Measurements from ENCODE around the gene COL20A1.

The COL20A1 gene

GRCh38 chr20:63309261-63310071 is 16.5 kb downstream of the COL20A1 start:
- no peak for TF ChIP-seq ZNF274 (IDR thresholded peaks at IDR 0.05; ENCODE audit: low read depth, low read length)

GRCh38 chr20:63310265-63310991 is 17.4 kb downstream of the COL20A1 start:
- TF ChIP-seq ZNF274 (IDR thresholded peaks at IDR 0.05; ENCODE audit: low read depth, low read length), result no peak
- H3K4me3 ChIP-seq (ENCODE audit: low read length), result no peak overlapping the region

More at GRCh38 chr20:63309261-63310071, 16.5 kb downstream of the COL20A1 start:
- H3K4me3 ChIP-seq (ENCODE audit: low read length), result no peak overlapping the region

GRCh38 chr20:63311186-63311832 is 18.3 kb downstream of the COL20A1 start:
- TF ChIP-seq ZNF274 (IDR thresholded peaks at IDR 0.05; ENCODE audit: low read depth, low read length), result no peak
- no peak overlapping the region for H3K4me3 ChIP-seq (ENCODE audit: low read length)

- TF ChIP-seq ZNF274 (IDR thresholded peaks at IDR 0.05; ENCODE audit: low read depth, low read length), result no peak
- H3K4me3 ChIP-seq (ENCODE audit: low read length), result no peak overlapping the region
Observed at GRCh38 chr20:63311833-63312243, 18.9 kb downstream of the COL20A1 start.

GRCh38 chr20:63312273-63312672 is 19.3 kb downstream of the COL20A1 start:
- H3K4me3 ChIP-seq (ENCODE audit: low read length), result no peak overlapping the region
- TF ChIP-seq ZNF274 (IDR thresholded peaks at IDR 0.05; ENCODE audit: low read depth, low read length), result no peak

GRCh38 chr20:63312690-63313348 is 19.8 kb downstream of the COL20A1 start:
- no peak overlapping the region for H3K4me3 ChIP-seq (ENCODE audit: low read length)
- no peak for TF ChIP-seq ZNF274 (IDR thresholded peaks at IDR 0.05; ENCODE audit: low read depth, low read length)

- TF ChIP-seq ZNF274 (IDR thresholded peaks at IDR 0.05; ENCODE audit: low read depth, low read length), result no peak
Observed at GRCh38 chr20:63313349-63314014, 20.5 kb downstream of the COL20A1 start.

GRCh38 chr20:63314015-63314471 is 21.1 kb downstream of the COL20A1 start:
- TF ChIP-seq ZNF274 (IDR thresholded peaks at IDR 0.05; ENCODE audit: low read depth, low read length), result no peak
- H3K4me3 ChIP-seq (ENCODE audit: low read length), result no peak overlapping the region

More at GRCh38 chr20:63313349-63314014, 20.5 kb downstream of the COL20A1 start:
- no peak overlapping the region for H3K4me3 ChIP-seq (ENCODE audit: low read length)

GRCh38 chr20:63314566-63315239 is 21.7 kb downstream of the COL20A1 start:
- TF ChIP-seq ZNF274 (IDR thresholded peaks at IDR 0.05; ENCODE audit: low read depth, low read length), result no peak
- no peak overlapping the region for H3K4me3 ChIP-seq (ENCODE audit: low read length)

- no peak for TF ChIP-seq ZNF274 (IDR thresholded peaks at IDR 0.05; ENCODE audit: low read depth, low read length)
- H3K4me3 ChIP-seq (ENCODE audit: low read length), result no peak overlapping the region
Observed at GRCh38 chr20:63315240-63315689, 22.3 kb downstream of the COL20A1 start.

- no peak for TF ChIP-seq ZNF274 (IDR thresholded peaks at IDR 0.05; ENCODE audit: low read depth, low read length)
- H3K4me3 ChIP-seq (ENCODE audit: low read length), result no peak overlapping the region
Observed at GRCh38 chr20:63315731-63316491, 22.9 kb downstream of the COL20A1 start.

- no peak for TF ChIP-seq ZNF274 (IDR thresholded peaks at IDR 0.05; ENCODE audit: low read depth, low read length)
- H3K4me3 ChIP-seq (ENCODE audit: low read length), result no peak overlapping the region
Observed at GRCh38 chr20:63316502-63316921, 23.5 kb downstream of the COL20A1 start.

Measured in GM08714 (cell line).